Karpas-422 (cell line): ENCODE results near the gene FRMD8. TPM values are rescaled to one million over a fixed set of nuclear protein-coding genes. Genes with fewer than 3 reads are reported as not detected.
A peak's percentile ranks its signal among the peaks of the same experiment; 100 is the strongest.

ENCODE experiments used
- DNase-seq: peaks from one replicate; pipeline ENCODE4 v3.0.0-alpha.2; 2015
- H2AFZ ChIP-seq: fragments of 200-600 bp; sonication (generic); 2 replicates; pipeline ENCODE4 v1.6.1; 2014; ENCODE audit warnings: antibody characterized with exemption, low read length, mixed read lengths
- H3K27ac ChIP-seq: fragments of 200-600 bp; sonication (generic); 2 replicates; pipeline ENCODE4 v1.5.1; 2014; ENCODE audit warnings: mild to moderate bottlenecking, low read length, moderate library complexity
- H3K27me3 ChIP-seq: fragments of 200-600 bp; sonication (generic); 2 replicates; pipeline ENCODE4 v1.6.1; 2014; ENCODE audit warnings: low read length, mixed read lengths
- H3K36me3 ChIP-seq: fragments of 200-600 bp; sonication (generic); 2 replicates; pipeline ENCODE4 v1.6.1; 2014; ENCODE audit warnings: low read length, mixed read lengths; ENCODE audit not compliant: insufficient read depth
- H3K4me1 ChIP-seq: fragments of 200-600 bp; sonication (generic); 2 replicates; pipeline ENCODE4 v1.6.1; 2014; ENCODE audit warnings: mild to moderate bottlenecking, low read length, mixed read lengths
- H3K4me2 ChIP-seq: fragments of 200-600 bp; sonication (generic); 2 replicates; pipeline ENCODE4 v1.6.1; 2014; ENCODE audit warnings: low read length, low read depth, mild to moderate bottlenecking; ENCODE audit not compliant: poor library complexity, severe bottlenecking
- H3K4me3 ChIP-seq: fragments of 200-600 bp; sonication (generic); 2 replicates; pipeline ENCODE4 v1.5.1; 2014; ENCODE audit warnings: mild to moderate bottlenecking, antibody characterized with exemption, low read length, mixed read lengths
- H3K79me2 ChIP-seq: fragments of 200-600 bp; sonication (generic); 2 replicates; pipeline ENCODE4 v1.6.1; 2014; ENCODE audit warnings: mild to moderate bottlenecking, low read length, mixed read lengths
- H3K9ac ChIP-seq: fragments of 200-600 bp; sonication (generic); 2 replicates; pipeline ENCODE4 v1.6.0; 2014; ENCODE audit warnings: low read length
- H3K9me2 ChIP-seq: fragments of 200-600 bp; sonication (generic), shearing (Covaris generic); replicated peaks from 2 replicates; pipeline ENCODE4 v1.6.0; 2014; ENCODE audit warnings: mild to moderate bottlenecking, low read length, moderate library complexity; ENCODE audit not compliant: insufficient read depth
- H3K9me3 ChIP-seq: fragments of 300-700, 200-600 bp; sonication (generic); 2 replicates; pipeline ENCODE4 v1.6.1; 2014; ENCODE audit warnings: low read length, mixed read lengths
- H4K20me1 ChIP-seq: fragments of 200-600 bp; sonication (generic); 2 replicates; pipeline ENCODE4 v1.6.1; 2014; ENCODE audit warnings: mild to moderate bottlenecking, antibody characterized with exemption, low read length, low read depth; ENCODE audit not compliant: insufficient read depth
- total RNA-seq: library from RNA; depleted of rRNA; stranded (reverse); fragments of >200 nt; shearing (Covaris generic); gene quantifications from 2 replicates; pipeline ENCODE4 v1.2.3, GENCODE V29; 2014; ENCODE audit warnings: low replicate concordance

FRMD8 gene
- total RNA-seq, 1 experiment from 2014 or later, result 48.5 TPM

- Histone ChIP-seq H3K9me3 (no peaks in the 10 kb centered on the region), H3K4me2 (peak overlapping the region; percentile 78), H3K36me3 (peaks cover 11% of the 10 kb centered on the region), H3K27me3 (no peaks in the 10 kb centered on the region), H2AFZ (no peak overlapping the region), H3K27ac (peak overlapping the region; percentile 97), H4K20me1 (0 out of 2 replicates have a peak, but pooled peaks cover 2% of the 10 kb centered on the region), H3K4me1 (peaks cover 73% of the 10 kb centered on the region), H3K4me3 (peak overlapping the region; percentile 84), H3K79me2 (peaks cover 14% of the 10 kb centered on the region), H3K9ac (peak overlapping the region; percentile 96), H3K9me2 (no peaks in the 10 kb centered on the region)
- peak; percentile 77 for DNase-seq
Measured at GRCh38 chr11:65430406-65431217, 44.2 kb downstream of the FRMD8 start.

- no peak overlapping the region for H3K9ac ChIP-seq
- H3K4me1 ChIP-seq, result peaks cover 64% of the 10 kb centered on the region
- DNase-seq, result peak; percentile 83
- H3K4me2 ChIP-seq, result peak overlapping the region; percentile 78
- no peaks in the 10 kb centered on the region for H3K27me3 ChIP-seq
- no peaks in the 10 kb centered on the region for H4K20me1 ChIP-seq
- H3K9me3 ChIP-seq, result no peaks in the 10 kb centered on the region
- H3K36me3 ChIP-seq, result peaks cover 16% of the 10 kb centered on the region
- peak overlapping the region; percentile 97 for H3K27ac ChIP-seq
- H2AFZ ChIP-seq, result no peak overlapping the region
- no peaks in the 10 kb centered on the region for H3K9me2 ChIP-seq
- H3K4me3 ChIP-seq, result no peak overlapping the region
- peaks cover 8% of the 10 kb centered on the region for H3K79me2 ChIP-seq
Measured at GRCh38 chr11:65431451-65432099, 45.1 kb downstream of the FRMD8 start.

- Histone ChIP-seq H3K36me3 (peaks cover 20% of the 10 kb centered on the region), H3K9me2 (no peaks in the 10 kb centered on the region), H4K20me1 (no peaks in the 10 kb centered on the region), H3K79me2 (peaks cover 8% of the 10 kb centered on the region), H2AFZ (no peak overlapping the region), H3K4me2 (no peak overlapping the region), H3K4me3 (no peak overlapping the region), H3K9ac (no peak overlapping the region), H3K4me1 (peaks cover 58% of the 10 kb centered on the region), H3K9me3 (no peaks in the 10 kb centered on the region), H3K27ac (peak overlapping the region; percentile 97), H3K27me3 (no peaks in the 10 kb centered on the region)
- DNase-seq, result no peak
Measured at GRCh38 chr11:65432100-65432650, 45.7 kb downstream of the FRMD8 start.

GRCh38 chr11:65432686-65433582 lies 46.5 kb downstream of the FRMD8 start:
- no peaks in the 10 kb centered on the region for H3K9me3 ChIP-seq
- peaks cover 11% of the 10 kb centered on the region for H3K79me2 ChIP-seq
- no peak overlapping the region for H3K4me3 ChIP-seq
- no peak overlapping the region for H3K9ac ChIP-seq
- peaks cover 27% of the 10 kb centered on the region for H3K36me3 ChIP-seq
- H3K27ac ChIP-seq, result peak overlapping the region; percentile 97
- H3K4me1 ChIP-seq, result peaks cover 51% of the 10 kb centered on the region
- no peaks in the 10 kb centered on the region for H3K9me2 ChIP-seq
- H3K4me2 ChIP-seq, result no peak overlapping the region
- H4K20me1 ChIP-seq, result no peaks in the 10 kb centered on the region
- DNase-seq, result peak; percentile 70
- no peaks in the 10 kb centered on the region for H3K27me3 ChIP-seq
- H2AFZ ChIP-seq, result no peak overlapping the region

GRCh38 chr11:65433657-65434056 lies 47.2 kb downstream of the FRMD8 start:
- DNase-seq, result no peak
- H3K4me1 ChIP-seq, result peaks cover 49% of the 10 kb centered on the region
- H3K4me2 ChIP-seq, result no peak overlapping the region
- no peak overlapping the region for H3K9ac ChIP-seq
- no peaks in the 10 kb centered on the region for H4K20me1 ChIP-seq
- no peak overlapping the region for H2AFZ ChIP-seq
- peaks cover 29% of the 10 kb centered on the region for H3K36me3 ChIP-seq
- no peaks in the 10 kb centered on the region for H3K9me3 ChIP-seq
- H3K27me3 ChIP-seq, result no peaks in the 10 kb centered on the region
- peak overlapping the region; percentile 97 for H3K27ac ChIP-seq
- H3K9me2 ChIP-seq, result no peaks in the 10 kb centered on the region
- H3K79me2 ChIP-seq, result peaks cover 10% of the 10 kb centered on the region
- H3K4me3 ChIP-seq, result no peak overlapping the region

GRCh38 chr11:65434057-65434666 lies 47.7 kb downstream of the FRMD8 start:
- Histone ChIP-seq H3K4me2 (no peak overlapping the region), H3K36me3 (peaks cover 29% of the 10 kb centered on the region), H3K9me2 (no peaks in the 10 kb centered on the region), H3K79me2 (peaks cover 11% of the 10 kb centered on the region), H3K4me3 (no peak overlapping the region), H3K4me1 (peaks cover 49% of the 10 kb centered on the region), H3K9ac (no peak overlapping the region), H3K27ac (peak overlapping the region; percentile 21; the same call in 1 of the 2 replicates), H3K27me3 (no peaks in the 10 kb centered on the region), H4K20me1 (no peaks in the 10 kb centered on the region), H2AFZ (no peak overlapping the region), H3K9me3 (no peaks in the 10 kb centered on the region)
- no peak for DNase-seq

- Histone ChIP-seq H3K4me2 (no peak overlapping the region), H3K36me3 (peaks cover 29% of the 10 kb centered on the region), H4K20me1 (no peaks in the 10 kb centered on the region), H3K27me3 (no peaks in the 10 kb centered on the region), H3K9ac (no peak overlapping the region), H3K27ac (peak overlapping the region; percentile 21), H3K4me1 (peaks cover 49% of the 10 kb centered on the region), H2AFZ (no peak overlapping the region), H3K9me3 (no peaks in the 10 kb centered on the region), H3K79me2 (peaks cover 11% of the 10 kb centered on the region), H3K9me2 (no peaks in the 10 kb centered on the region), H3K4me3 (no peak overlapping the region)
- DNase-seq, result peak; percentile 39
Measured at GRCh38 chr11:65434667-65435410, 48.4 kb downstream of the FRMD8 start.
